Skeletal muscle satellite cell (primary cell): ENCODE results near the gene CBFA2T2.
"Not testable (repeated sequence)": the region's sequence is repeated elsewhere in the genome, so short reads cannot be mapped to it uniquely, and the experiment has no call there.

ENCODE experiments used
- H3K27me3 ChIP-seq: 2 replicates; pipeline ENCODE4 v1.7.0; 2013; ENCODE audit warnings: low read length; ENCODE audit not compliant: control insufficient read depth, insufficient read depth
- H3K36me3 ChIP-seq: 2 replicates; pipeline ENCODE4 v1.7.0; 2013; ENCODE audit warnings: mild to moderate bottlenecking, control low read depth, low read length; ENCODE audit not compliant: insufficient read depth
- H3K4me1 ChIP-seq: 2 replicates; pipeline ENCODE4 v1.7.0; 2013; ENCODE audit warnings: low read length; ENCODE audit not compliant: control insufficient read depth, insufficient read depth
- H3K4me2 ChIP-seq: 2 replicates; pipeline ENCODE4 v1.7.0; 2013; ENCODE audit warnings: mild to moderate bottlenecking, low read length
- H3K4me3 ChIP-seq: 2 replicates; pipeline ENCODE4 v1.7.0; 2013; ENCODE audit warnings: low read length
- H3K9ac ChIP-seq: 2 replicates; pipeline ENCODE4 v1.7.0; 2013; ENCODE audit warnings: mild to moderate bottlenecking, low read depth, low read length, moderate library complexity
- H3K9me3 ChIP-seq: replicated peaks from 2 replicates; pipeline ENCODE4 v1.7.0; 2013; ENCODE audit warnings: mild to moderate bottlenecking, control low read depth, low read length

CBFA2T2 gene

GRCh38 chr20:33456916-33457642 lies 32.8 kb upstream of the CBFA2T2 start:
- H3K27me3 ChIP-seq = peaks cover 18% of the 10 kb centered on the region
- H3K9ac ChIP-seq, H3K4me2 ChIP-seq, H3K4me1 ChIP-seq, H3K36me3 ChIP-seq, H3K4me3 ChIP-seq, H3K9me3 ChIP-seq: not testable (repeated sequence)

GRCh38 chr20:33459599-33459998 lies 30.3 kb upstream of the CBFA2T2 start:
- no peak overlapping the region for H3K4me3 ChIP-seq
- H3K4me2 ChIP-seq = no peak overlapping the region
- peaks cover 31% of the 10 kb centered on the region for H3K27me3 ChIP-seq
- H3K36me3 ChIP-seq = no peaks in the 10 kb centered on the region
- no peaks in the 10 kb centered on the region for H3K4me1 ChIP-seq
- H3K9ac ChIP-seq = no peak overlapping the region
- no peaks in the 10 kb centered on the region for H3K9me3 ChIP-seq

GRCh38 chr20:33460711-33461110 lies 29.2 kb upstream of the CBFA2T2 start:
- Histone ChIP-seq H3K27me3 (peaks cover 35% of the 10 kb centered on the region), H3K9me3 (no peaks in the 10 kb centered on the region), H3K4me3 (no peak overlapping the region), H3K36me3 (no peaks in the 10 kb centered on the region), H3K9ac (no peak overlapping the region), H3K4me1 (no peaks in the 10 kb centered on the region), H3K4me2 (no peak overlapping the region)

GRCh38 chr20:33463332-33464101 lies 26.4 kb upstream of the CBFA2T2 start:
- no peaks in the 10 kb centered on the region for H3K36me3 ChIP-seq
- no peak overlapping the region for H3K4me3 ChIP-seq
- H3K4me1 ChIP-seq = no peaks in the 10 kb centered on the region
- H3K4me2 ChIP-seq = no peak overlapping the region
- peaks cover 42% of the 10 kb centered on the region for H3K27me3 ChIP-seq
- no peaks in the 10 kb centered on the region for H3K9me3 ChIP-seq
- H3K9ac ChIP-seq = no peak overlapping the region

DNA sequence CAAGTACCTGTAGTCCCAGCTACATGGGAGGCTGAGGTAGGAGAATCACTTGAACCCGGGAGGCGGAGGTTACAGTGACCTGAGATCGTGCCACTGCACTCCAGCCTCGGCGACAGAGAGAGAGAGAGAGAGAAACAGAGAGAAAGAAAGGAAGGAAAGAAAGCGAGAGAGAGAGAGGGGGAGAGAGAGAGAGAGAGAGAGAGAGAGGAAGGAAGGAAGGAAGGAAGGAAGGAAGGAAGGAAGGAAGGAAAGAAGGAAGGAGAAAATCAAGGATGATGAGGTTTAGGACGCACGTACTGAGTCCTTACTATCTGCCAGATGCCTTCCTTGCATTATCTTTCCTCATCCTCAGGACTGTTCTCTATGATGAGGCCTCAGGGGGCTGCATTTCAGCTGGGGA lies 25.1 kb upstream of the CBFA2T2 start:
- not testable (repeated sequence) for H3K4me1 ChIP-seq, H3K4me3 ChIP-seq, H3K36me3 ChIP-seq, H3K9me3 ChIP-seq, H3K4me2 ChIP-seq, H3K9ac ChIP-seq
- peaks cover 40% of the 10 kb centered on the region for H3K27me3 ChIP-seq

- H3K27me3 ChIP-seq = peaks cover 40% of the 10 kb centered on the region
- H3K36me3 ChIP-seq = no peaks in the 10 kb centered on the region
- no peaks in the 10 kb centered on the region for H3K9me3 ChIP-seq
- no peak overlapping the region for H3K9ac ChIP-seq
- H3K4me3 ChIP-seq = no peak overlapping the region
- no peak overlapping the region for H3K4me2 ChIP-seq
- H3K4me1 ChIP-seq = no peaks in the 10 kb centered on the region
These were observed 24.2 kb upstream of the CBFA2T2 start for GRCh38 chr20:33465481-33466302.

DNA sequence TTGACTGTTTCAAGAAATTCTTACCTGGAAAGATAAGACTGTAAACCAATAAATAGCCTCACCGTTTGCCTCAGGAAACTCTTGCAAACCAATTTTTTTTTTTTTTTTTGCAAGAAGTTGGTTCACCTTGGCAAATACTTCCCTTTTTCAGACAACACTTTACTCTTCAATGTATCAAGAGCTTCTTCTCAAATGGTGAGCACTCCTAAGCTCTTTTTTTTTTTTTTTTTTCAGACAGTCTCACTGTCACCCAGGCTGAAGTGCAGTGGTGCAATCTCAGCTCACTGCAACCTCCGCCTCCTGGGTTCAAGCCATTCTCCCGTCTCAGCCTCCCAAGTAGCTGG lies 23.6 kb upstream of the CBFA2T2 start:
- H3K4me2 ChIP-seq = no peak overlapping the region
- H3K4me1 ChIP-seq = no peaks in the 10 kb centered on the region
- no peaks in the 10 kb centered on the region for H3K9me3 ChIP-seq
- no peaks in the 10 kb centered on the region for H3K36me3 ChIP-seq
- H3K9ac ChIP-seq = no peak overlapping the region
- no peak overlapping the region for H3K4me3 ChIP-seq
- H3K27me3 ChIP-seq = peaks cover 42% of the 10 kb centered on the region

DNA sequence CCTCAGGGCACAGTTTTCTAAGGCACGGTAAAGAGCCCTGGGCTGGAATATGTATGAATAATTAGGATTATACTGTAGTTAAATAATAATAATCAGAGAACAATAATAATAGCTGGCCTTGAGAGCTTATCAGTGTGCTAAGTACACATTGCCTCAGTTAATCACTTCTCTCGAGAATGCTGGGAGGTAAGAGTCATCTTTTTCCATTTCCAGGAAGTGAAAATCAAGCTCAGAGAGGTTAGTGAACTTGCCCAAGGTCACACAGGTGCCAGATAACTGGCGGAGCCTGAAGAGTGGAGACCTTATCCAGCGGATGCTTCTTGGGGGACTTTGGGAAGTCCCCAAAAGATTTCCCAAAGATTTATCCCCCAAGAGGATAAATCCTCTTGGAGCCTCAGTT lies 19.4 kb upstream of the CBFA2T2 start:
- Histone ChIP-seq H3K9ac (no peak overlapping the region), H3K4me3 (no peak overlapping the region), H3K27me3 (peaks cover 47% of the 10 kb centered on the region), H3K36me3 (no peaks in the 10 kb centered on the region), H3K9me3 (no peaks in the 10 kb centered on the region), H3K4me1 (no peaks in the 10 kb centered on the region), H3K4me2 (no peak overlapping the region)

DNA sequence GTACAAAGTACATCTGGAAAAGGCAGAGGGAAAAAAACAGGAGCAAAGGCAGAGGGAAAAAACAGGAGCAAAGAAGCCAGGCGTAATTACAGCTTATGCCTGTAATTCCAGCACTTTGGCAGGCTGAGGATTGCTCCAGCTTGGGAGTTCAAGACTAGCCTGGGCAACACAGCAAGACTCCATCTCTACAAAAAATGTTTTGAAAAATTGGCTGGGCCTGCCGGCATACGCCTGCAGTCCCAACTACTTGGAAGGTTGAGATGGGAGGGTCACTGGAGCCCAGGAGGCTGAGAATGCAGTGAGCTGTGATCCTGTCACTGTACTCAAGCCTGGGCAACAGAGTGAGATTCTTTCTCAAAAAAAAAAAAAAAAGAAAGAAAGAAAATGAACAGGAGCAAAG lies 19.0 kb upstream of the CBFA2T2 start:
- Histone ChIP-seq H3K27me3 (peaks cover 47% of the 10 kb centered on the region), H3K4me3 (no peak overlapping the region), H3K36me3 (no peaks in the 10 kb centered on the region), H3K9ac (no peak overlapping the region), H3K9me3 (no peaks in the 10 kb centered on the region), H3K4me1 (no peaks in the 10 kb centered on the region), H3K4me2 (no peak overlapping the region)

GRCh38 chr20:33472868-33473435 lies 16.9 kb upstream of the CBFA2T2 start:
- Histone ChIP-seq H3K4me1 (no peaks in the 10 kb centered on the region), H3K27me3 (peaks cover 50% of the 10 kb centered on the region), H3K36me3 (no peaks in the 10 kb centered on the region), H3K9ac (no peak overlapping the region), H3K9me3 (no peaks in the 10 kb centered on the region), H3K4me2 (no peak overlapping the region), H3K4me3 (no peak overlapping the region)

GRCh38 chr20:33474097-33474873 lies 15.6 kb upstream of the CBFA2T2 start:
- H3K4me1 ChIP-seq = no peaks in the 10 kb centered on the region
- no peaks in the 10 kb centered on the region for H3K9me3 ChIP-seq
- no peak overlapping the region for H3K4me2 ChIP-seq
- H3K4me3 ChIP-seq = no peak overlapping the region
- H3K27me3 ChIP-seq = peaks cover 54% of the 10 kb centered on the region
- no peaks in the 10 kb centered on the region for H3K36me3 ChIP-seq
- H3K9ac ChIP-seq = no peak overlapping the region
